ENCODE measurements around the gene MBOAT2. TPM values are rescaled to one million over a fixed set of nuclear protein-coding genes. Genes with fewer than 3 reads are reported as not detected.

MBOAT2 gene
- total RNA-seq, 1 experiment from 2014 or later = 16.8 TPM

GRCh38 chr2:8847400-8847799 is 156.1 kb downstream of the MBOAT2 start:
- BruUV-seq (replicated peaks) = no TSS peak
- Histone ChIP-seq H3K4me3 (replicated peaks in 1 of 2; ENCODE audit: low read depth in 1 of 2, low read length in 2 of 2) (no peak overlapping the region), H3K79me2 (ENCODE audit: insufficient read depth, low read length) (no peaks in the 10 kb centered on the region), H3K9ac (ENCODE audit: low read length) (no peak overlapping the region), H3K9me2 (ENCODE audit: insufficient read depth) (no peaks in the 10 kb centered on the region), H3K9me3 (ENCODE audit: control insufficient read depth in 1 of 2, insufficient read depth in 1 of 2, low read depth in 1 of 2, low read length in 2 of 2) (no peaks in the 10 kb centered on the region), H3K36me3 (ENCODE audit: control insufficient read depth in 1 of 2, insufficient read depth in 2 of 2, low read length in 2 of 2) (no peaks in the 10 kb centered on the region), H4K20me1 (ENCODE audit: insufficient read depth) (no peaks in the 10 kb centered on the region), H2AFZ (ENCODE audit: low read depth, low read length, poor library complexity, severe bottlenecking) (no peak overlapping the region), H3K27me3 (ENCODE audit: insufficient read depth, low read length) (no peaks in the 10 kb centered on the region), H3K27ac (ENCODE audit: low read depth, low read length) (no peak overlapping the region), H3K4me2 (ENCODE audit: low read length) (no peak overlapping the region), H3K4me1 (ENCODE audit: control insufficient read depth in 1 of 2, insufficient read depth in 2 of 2, low read length in 2 of 2) (0 out of 4 replicates have a peak, but pooled peaks cover 0 to 4% of the 10 kb centered on the region in 2 experiments)
- TF ChIP-seq EZH2phosphoT487 (IDR thresholded peaks at IDR 0.05; ENCODE audit: borderline replicate concordance) (no peak), REST (IDR thresholded peaks at IDR 0.05; ENCODE audit: low read depth) (no peak), ATF3 (IDR thresholded peaks at IDR 0.05) (no peak), EGR1 (IDR thresholded peaks at IDR 0.05; ENCODE audit: low read depth) (no peak), CEBPB (IDR thresholded peaks at IDR 0.05; ENCODE audit: low read depth) (no peak), EZH2 (IDR thresholded peaks at IDR 0.05) (no peak), POLR2AphosphoS5 (IDR thresholded peaks at IDR 0.05; ENCODE audit: low read depth, low read length) (no peak), ELF1 (IDR thresholded peaks at IDR 0.05; ENCODE audit: borderline replicate concordance, low read depth) (no peak), TCF7L2 (IDR thresholded peaks at IDR 0.05; ENCODE audit: borderline replicate concordance, extremely low read depth, insufficient read depth, insufficient read length) (no peak), SP1 (IDR thresholded peaks at IDR 0.05; ENCODE audit: low read depth) (no peak), CBX3 (IDR thresholded peaks at IDR 0.05; ENCODE audit: low read depth) (no peak), YY1 (IDR thresholded peaks at IDR 0.05; ENCODE audit: extremely low read depth, insufficient replicate concordance, low read depth, low read length) (no peak), ZNF274 (IDR thresholded peaks at IDR 0.05; ENCODE audit: low read depth, low read length) (no peak), RAD21 (IDR thresholded peaks at IDR 0.05; ENCODE audit: low read depth) (no peak), ZFX (IDR thresholded peaks at IDR 0.05) (no peak), SRF (IDR thresholded peaks at IDR 0.05; ENCODE audit: low read depth) (no peak), POLR2A (IDR thresholded peaks at IDR 0.05; ENCODE audit: borderline replicate concordance, extremely low read depth, insufficient read depth, insufficient read length) (no peak)
- TF ChIP-seq, protein P1, sequence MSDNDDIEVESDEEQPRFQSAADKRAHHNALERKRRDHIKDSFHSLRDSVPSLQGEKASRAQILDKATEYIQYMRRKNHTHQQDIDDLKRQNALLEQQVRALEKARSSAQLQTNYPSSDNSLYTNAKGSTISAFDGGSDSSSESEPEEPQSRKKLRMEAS (IDR thresholded peaks at IDR 0.05) = no peak
- TF ChIP-seq, protein P2, sequence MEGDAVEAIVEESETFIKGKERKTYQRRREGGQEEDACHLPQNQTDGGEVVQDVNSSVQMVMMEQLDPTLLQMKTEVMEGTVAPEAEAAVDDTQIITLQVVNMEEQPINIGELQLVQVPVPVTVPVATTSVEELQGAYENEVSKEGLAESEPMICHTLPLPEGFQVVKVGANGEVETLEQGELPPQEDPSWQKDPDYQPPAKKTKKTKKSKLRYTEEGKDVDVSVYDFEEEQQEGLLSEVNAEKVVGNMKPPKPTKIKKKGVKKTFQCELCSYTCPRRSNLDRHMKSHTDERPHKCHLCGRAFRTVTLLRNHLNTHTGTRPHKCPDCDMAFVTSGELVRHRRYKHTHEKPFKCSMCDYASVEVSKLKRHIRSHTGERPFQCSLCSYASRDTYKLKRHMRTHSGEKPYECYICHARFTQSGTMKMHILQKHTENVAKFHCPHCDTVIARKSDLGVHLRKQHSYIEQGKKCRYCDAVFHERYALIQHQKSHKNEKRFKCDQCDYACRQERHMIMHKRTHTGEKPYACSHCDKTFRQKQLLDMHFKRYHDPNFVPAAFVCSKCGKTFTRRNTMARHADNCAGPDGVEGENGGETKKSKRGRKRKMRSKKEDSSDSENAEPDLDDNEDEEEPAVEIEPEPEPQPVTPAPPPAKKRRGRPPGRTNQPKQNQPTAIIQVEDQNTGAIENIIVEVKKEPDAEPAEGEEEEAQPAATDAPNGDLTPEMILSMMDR (IDR thresholded peaks at IDR 0.05 in 2 of 3, conservative IDR thresholded peaks at IDR 0.05 in 1 of 3; ENCODE audit: borderline replicate concordance in 1 of 3, insufficient read depth in 1 of 3, low read depth in 2 of 3, low read length in 2 of 3) = no peak
- TF ChIP-seq, protein P3, sequence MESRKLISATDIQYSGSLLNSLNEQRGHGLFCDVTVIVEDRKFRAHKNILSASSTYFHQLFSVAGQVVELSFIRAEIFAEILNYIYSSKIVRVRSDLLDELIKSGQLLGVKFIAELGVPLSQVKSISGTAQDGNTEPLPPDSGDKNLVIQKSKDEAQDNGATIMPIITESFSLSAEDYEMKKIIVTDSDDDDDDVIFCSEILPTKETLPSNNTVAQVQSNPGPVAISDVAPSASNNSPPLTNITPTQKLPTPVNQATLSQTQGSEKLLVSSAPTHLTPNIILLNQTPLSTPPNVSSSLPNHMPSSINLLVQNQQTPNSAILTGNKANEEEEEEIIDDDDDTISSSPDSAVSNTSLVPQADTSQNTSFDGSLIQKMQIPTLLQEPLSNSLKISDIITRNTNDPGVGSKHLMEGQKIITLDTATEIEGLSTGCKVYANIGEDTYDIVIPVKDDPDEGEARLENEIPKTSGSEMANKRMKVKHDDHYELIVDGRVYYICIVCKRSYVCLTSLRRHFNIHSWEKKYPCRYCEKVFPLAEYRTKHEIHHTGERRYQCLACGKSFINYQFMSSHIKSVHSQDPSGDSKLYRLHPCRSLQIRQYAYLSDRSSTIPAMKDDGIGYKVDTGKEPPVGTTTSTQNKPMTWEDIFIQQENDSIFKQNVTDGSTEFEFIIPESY (IDR thresholded peaks at IDR 0.05; ENCODE audit: extremely low read depth, insufficient replicate concordance, low read length) = no peak
- ChIA-PET RAD21 (ENCODE audit: low non-redundant PET in 1 of 2, low total read pairs in 2 of 2, uncharacterized antibody in 2 of 2, unreplicated experiment in 2 of 2) (no interaction called here), CTCF (no interaction called here), POLR2A (no interaction called here)
- no peak for DNase-seq (ENCODE audit: low read depth, low spot score)
- intact Hi-C loops (cut with micrococcal nuclease) = no loop called here
- ATAC-seq = no peak

Measured in HCT116 (cell line).